GM12878 (cell line): ENCODE data around the gene C1QL1. TPM values are rescaled to one million over a fixed set of nuclear protein-coding genes. Genes with fewer than 3 reads are reported as not detected.

Experiments used
- ATAC-seq: fragments of 200-7000 bp; cut with Tn5 transposase; 3 replicates; pipeline ENCODE4 v1.9.1; 2020; ENCODE audit warnings: mild to moderate bottlenecking, moderate library complexity
- BruUV-seq: library from RNA; stranded (reverse); fragments of 400-500 nt; replicated peaks from 2 replicates; lab custom pipeline; 2021; lab: Mats Ljungman, UMichigan
- CTCF ChIA-PET: fragments of 300-600 bp; sonication (Branson Sonifier 250); formaldehyde crosslinking; extraction: SDS; loops from one replicate; lab custom pipeline; 2021; ENCODE audit warnings: inconsistent platforms; lab: Yijun Ruan, JAX
- POLR2A ChIA-PET: fragments of 350-600 bp; formaldehyde crosslinking; extraction: SDS; loops from one replicate; lab custom pipeline; 2021; ENCODE audit warnings: inconsistent platforms; lab: Charles Lee
- RAD21 ChIA-PET: fragments of 300-600 bp; sonication (Branson Sonifier 250); formaldehyde crosslinking; loops from one replicate; lab custom pipeline; 2023; ENCODE audit warnings: antibody characterized with exemption; ENCODE audit not compliant: unreplicated experiment; lab: Charles Lee
- SMC1A ChIA-PET: fragments of 300-600 bp; sonication (Branson Sonifier 250); formaldehyde crosslinking; loops from one replicate; lab custom pipeline; 2023; ENCODE audit not compliant: unreplicated experiment, uncharacterized antibody; lab: Charles Lee
- DNase-seq: peaks from one replicate; pipeline ENCODE4 v3.0.0-alpha.2; 2011; ENCODE audit warnings: low read depth, low spot score
- FAIRE-seq: peaks from 3 replicates; lab custom pipeline; 2011; peaks lifted over from hg19 to GRCh38; lab: Jason Lieb, UNC
- H2AFZ ChIP-seq: 2 replicates; pipeline ENCODE4 v1.6.0; 2011; ENCODE audit warnings: low read depth, low read length, control low read depth; ENCODE audit not compliant: control insufficient read depth
- H3K27ac ChIP-seq: 2 replicates; pipeline ENCODE4 v1.5.1; 2011; ENCODE audit warnings: control low read depth; ENCODE audit not compliant: control insufficient read depth, insufficient read depth
- H3K27me3 ChIP-seq, 2 experiments: replicated peaks in 1 of 2; 2 replicates each; pipeline versions ENCODE4 v1.6.0 to v1.6.1; 2011; ENCODE audit warnings: low read length in 1 of 2; ENCODE audit not compliant: control insufficient read depth in 2 of 2, insufficient read depth in 2 of 2
- H3K36me3 ChIP-seq, 2 experiments: 2 replicates each; pipeline ENCODE4 v1.5.1; 2011; ENCODE audit warnings: low read length in 1 of 2; ENCODE audit not compliant: control insufficient read depth in 2 of 2, insufficient read depth in 2 of 2
- H3K4me1 ChIP-seq: 2 replicates; pipeline ENCODE4 v1.6.1; 2011; ENCODE audit warnings: mild to moderate bottlenecking, low read length, moderate library complexity, mixed read lengths; ENCODE audit not compliant: control insufficient read depth, insufficient read depth
- H3K4me2 ChIP-seq: 2 replicates; pipeline ENCODE4 v1.6.0; 2011; ENCODE audit warnings: control low read depth; ENCODE audit not compliant: control insufficient read depth, insufficient read depth
- H3K4me3 ChIP-seq: fragments of 200-600 bp; sonication (generic); 2 replicates; pipeline ENCODE4 v1.5.1; 2016
- H3K79me2 ChIP-seq: 2 replicates; pipeline ENCODE4 v1.6.0; 2011; ENCODE audit warnings: low read length; ENCODE audit not compliant: control insufficient read depth, insufficient read depth
- H3K9ac ChIP-seq: 2 replicates; pipeline ENCODE4 v1.8.0; 2011; ENCODE audit warnings: low read length, control low read depth, mixed read lengths; ENCODE audit not compliant: control insufficient read depth, insufficient read depth
- H3K9me3 ChIP-seq: replicated peaks from 3 replicates; pipeline ENCODE4 v1.5.1; 2011; ENCODE audit warnings: mild to moderate bottlenecking, low read length; ENCODE audit not compliant: control insufficient read depth, insufficient read depth
- H4K20me1 ChIP-seq: 2 replicates; pipeline ENCODE4 v1.6.0; 2011; ENCODE audit not compliant: control insufficient read depth, insufficient read depth
- ASH2L ChIP-seq: fragments of 300-600, 200-600 bp; sonication (generic); IDR thresholded peaks from 2 replicates; pipeline ENCODE4 v1.6.1; 2017; ENCODE audit warnings: low read depth, mild to moderate bottlenecking, borderline replicate concordance
- BRCA1 ChIP-seq: IDR thresholded peaks from 2 replicates; pipeline ENCODE4 v1.6.1; 2011; ENCODE audit warnings: low read depth, low read length, improper control_type of control experiment
- CBX5 ChIP-seq: sonication (generic); IDR thresholded peaks from 2 replicates; pipeline ENCODE4 v1.6.1; 2016; ENCODE audit warnings: low read depth, moderate library complexity, mild to moderate bottlenecking, inconsistent platforms
- CHD2 ChIP-seq: IDR thresholded peaks from 2 replicates; pipeline ENCODE4 v1.6.1; 2011; ENCODE audit warnings: low read depth, low read length, improper control_type of control experiment, borderline replicate concordance
- RBBP5 ChIP-seq: fragments of 200-600 bp; sonication (generic); conservative IDR thresholded peaks from 2 replicates; pipeline ENCODE4 v1.6.1; 2016
- SUPT20H ChIP-seq: IDR thresholded peaks from 2 replicates; pipeline ENCODE4 v1.6.1; 2011; ENCODE audit warnings: low read depth, mild to moderate bottlenecking, low read length, moderate library complexity, borderline replicate concordance; ENCODE audit not compliant: control insufficient read depth
- TCF3 ChIP-seq: IDR thresholded peaks from 2 replicates; pipeline ENCODE4 v1.6.1; 2012; ENCODE audit warnings: low read depth, mild to moderate bottlenecking, low read length, borderline replicate concordance; ENCODE audit not compliant: insufficient read depth
- TCF7 ChIP-seq: IDR thresholded peaks from 2 replicates; pipeline ENCODE4 v1.6.1; 2014; ENCODE audit warnings: antibody characterized with exemption, borderline replicate concordance
- WRNIP1 ChIP-seq: IDR thresholded peaks from 2 replicates; pipeline ENCODE4 v1.6.1; 2011; ENCODE audit warnings: low read depth, low read length, improper control_type of control experiment, borderline replicate concordance
- WGBS: methylation state at CpG from one replicate; pipeline ENCODE4 v1.1.6; 2016; ENCODE audit warnings: low lambda C conversion rate; ENCODE audit not compliant: insufficient replicate concordance, insufficient coverage; ENCODE audit errors: missing lambda C conversion rate; 5-methylcytosine and 5-hydroxymethylcytosine counted together
- in situ Hi-C: fragments of 300-500 bp; cut with MboI; formaldehyde crosslinking; loops from 9 replicates; pipeline ENCODE4 v1.14.3; 2018; ENCODE audit warnings: mixed read lengths
- intact Hi-C: fragments of 100-400 bp; cut with micrococcal nuclease; formaldehyde crosslinking; loops from one replicate; pipeline ENCODE4 v1.14.2; 2022; ENCODE audit not compliant: unreplicated experiment
- polyA plus RNA-seq, 11 experiments: library from polyadenylated mRNA; depleted of rRNA in 4 of 11; unstranded in 6 of 11; stranded (reverse) in 5 of 11; fragments of >200 nt; fragmentation: Nextera tagmentation in 4 of 11; fragmentation: Illumina TruSeq in 1 of 11; extraction: Ambion mirVana in 4 of 11; extraction: Trizol in 1 of 11; gene quantifications; 1 replicate in 1 of 11; 2 replicates in 10 of 11; pipeline versions ENCODE4 v1.2.1 to v1.2.3, GENCODE V29; 2011 to 2016; ENCODE audit warnings: inconsistent platforms in 2 of 11, missing spikeins in 2 of 11, low read depth in 1 of 11
- total RNA-seq, 4 experiments: library from RNA; depleted of rRNA in 3 of 4; stranded (reverse); fragments of >200 nt in 3 of 4; fragmentation: Illumina TruSeq in 1 of 4; extraction: Trizol in 1 of 4; gene quantifications; 2 replicates each; pipeline versions ENCODE4 v1.2.1 to v1.2.3, GENCODE V29; 2013 to 2021
- TF ChIP-seq, protein P1 (sequence below): fragments of 450-650 bp; IDR thresholded peaks from 2 replicates; pipeline ENCODE4 v1.6.1; 2014; ENCODE audit warnings: mild to moderate bottlenecking
- TF ChIP-seq, protein P2 (sequence below): IDR thresholded peaks from 2 replicates; pipeline ENCODE4 v1.6.1; 2012; ENCODE audit warnings: low read depth, low read length, improper control_type of control experiment

C1QL1 gene
- total and polyA plus RNA-seq, 10 of the 15 experiments (the other 5 are each of a cell fraction or from before 2014, with no cell fraction given) = not detected

DNA sequence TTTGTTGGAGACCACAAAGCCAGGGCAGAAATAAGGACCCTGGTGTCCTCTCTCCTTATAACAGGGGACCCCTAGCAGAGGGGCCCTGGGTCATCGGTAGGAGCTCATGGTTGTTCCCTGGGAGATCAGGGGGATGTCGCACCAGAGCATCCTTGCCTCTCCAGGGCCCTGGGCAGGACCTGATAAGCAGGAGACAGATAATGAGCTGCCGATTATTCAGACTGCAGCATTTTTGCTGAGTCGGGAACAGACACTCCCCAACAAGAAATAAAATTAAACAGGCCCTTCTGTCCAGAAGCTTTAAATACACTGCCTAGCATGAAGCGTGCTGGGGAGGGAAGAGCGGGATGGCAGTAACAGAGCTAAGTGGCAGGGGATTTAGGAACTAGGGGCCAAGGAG, 37.4 kb downstream of the C1QL1 start:
- Histone ChIP-seq H3K79me2 (no peaks in the 10 kb centered on the region), H2AFZ (no peak overlapping the region), H3K4me1 (no peaks in the 10 kb centered on the region), H4K20me1 (no peaks in the 10 kb centered on the region), H3K27ac (no peak overlapping the region), H3K4me2 (no peak overlapping the region), H3K9me3 (no peaks in the 10 kb centered on the region), H3K4me3 (no peak overlapping the region), H3K9ac (no peak overlapping the region), H3K36me3 (peaks cover 47 to 71% of the 10 kb centered on the region in 2 experiments), H3K27me3 (no peaks in the 10 kb centered on the region)
- no TSS peak for BruUV-seq
- CTCF ChIA-PET = interaction anchor here (0.5 to 3.3 kb wide), 3 partner anchors 10 to 146 kb away, joined by 3 to 14 read pairs (median 3); no protein-coding TSS in a partner anchor
- no peak for ATAC-seq
- RAD21 ChIA-PET = no interaction called here
- SMC1A ChIA-PET = interaction anchor here (1.0 to 2.5 kb wide), 2 partner anchors 9 to 10 kb away, joined by 4 to 7 read pairs; no protein-coding TSS in a partner anchor
- 82% methylated on average over 6 of the region's 6 CpGs for WGBS
- DNase-seq = no peak
- intact Hi-C loops = no loop called here
- in situ Hi-C loops = no loop called here
- POLR2A ChIA-PET = interaction anchor here (0.5 kb wide), 1 partner anchor 93 kb away, joined by 3 read pairs; no protein-coding TSS in a partner anchor
- TF ChIP-seq, protein P1, sequence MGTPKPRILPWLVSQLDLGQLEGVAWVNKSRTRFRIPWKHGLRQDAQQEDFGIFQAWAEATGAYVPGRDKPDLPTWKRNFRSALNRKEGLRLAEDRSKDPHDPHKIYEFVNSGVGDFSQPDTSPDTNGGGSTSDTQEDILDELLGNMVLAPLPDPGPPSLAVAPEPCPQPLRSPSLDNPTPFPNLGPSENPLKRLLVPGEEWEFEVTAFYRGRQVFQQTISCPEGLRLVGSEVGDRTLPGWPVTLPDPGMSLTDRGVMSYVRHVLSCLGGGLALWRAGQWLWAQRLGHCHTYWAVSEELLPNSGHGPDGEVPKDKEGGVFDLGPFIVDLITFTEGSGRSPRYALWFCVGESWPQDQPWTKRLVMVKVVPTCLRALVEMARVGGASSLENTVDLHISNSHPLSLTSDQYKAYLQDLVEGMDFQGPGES = no peak
- TF ChIP-seq, all 136 proteins: peak for 0
- no peak for FAIRE-seq

DNA sequence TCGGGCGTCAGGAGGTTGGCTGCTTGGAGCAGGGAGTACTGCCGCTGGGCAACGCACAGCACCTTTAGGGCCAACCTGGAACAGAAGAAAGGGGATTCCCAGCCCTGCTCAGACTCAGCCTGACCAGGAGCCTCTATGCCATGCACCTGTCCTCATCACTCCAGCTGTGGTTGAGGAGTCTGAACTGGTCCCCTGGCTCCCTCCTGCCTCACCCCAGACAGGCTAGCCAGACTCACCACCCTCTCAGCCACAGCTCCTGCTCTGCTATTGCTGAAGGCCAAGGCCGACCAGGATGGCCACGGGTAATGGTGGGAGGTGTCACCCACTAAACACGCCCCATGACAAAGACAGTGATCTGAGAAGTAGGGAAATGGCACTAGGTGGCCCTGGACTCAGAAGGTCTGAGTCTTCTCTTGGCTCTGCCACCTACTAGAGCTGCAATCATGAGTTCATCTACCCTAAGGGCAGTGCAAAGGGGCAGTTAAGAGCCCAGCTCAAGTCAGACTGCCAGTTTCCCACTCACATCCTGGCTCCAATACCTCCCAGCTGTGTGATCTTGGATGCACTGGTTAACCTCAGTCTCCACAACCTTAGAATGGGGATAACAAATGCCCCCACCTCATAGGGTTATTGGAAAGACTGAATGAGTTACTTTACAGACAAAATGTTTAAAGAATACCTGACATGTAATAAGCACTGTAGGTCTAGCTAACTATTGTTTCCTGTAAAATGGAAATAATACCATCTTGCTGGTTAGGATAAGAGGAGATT, 39.0 kb downstream of the C1QL1 start:
- no peak for DNase-seq
- H3K27me3 ChIP-seq = no peaks in the 10 kb centered on the region
- FAIRE-seq = no peak
- SMC1A ChIA-PET = interaction anchor here (1.6 kb wide), 1 partner anchor 10 kb away, joined by 3 read pairs; no protein-coding TSS in a partner anchor
- RAD21 ChIA-PET = no interaction called here
- no peak overlapping the region for H3K4me3 ChIP-seq
- H3K9me3 ChIP-seq = no peaks in the 10 kb centered on the region
- no peak for TF ChIP-seq SUPT20H
- TF ChIP-seq ASH2L = no peak
- TF ChIP-seq, protein P2, sequence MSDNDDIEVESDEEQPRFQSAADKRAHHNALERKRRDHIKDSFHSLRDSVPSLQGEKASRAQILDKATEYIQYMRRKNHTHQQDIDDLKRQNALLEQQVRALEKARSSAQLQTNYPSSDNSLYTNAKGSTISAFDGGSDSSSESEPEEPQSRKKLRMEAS = no peak
- TF ChIP-seq RBBP5 = no peak
- TF ChIP-seq WRNIP1 = no peak
- TF ChIP-seq BRCA1 = no peak
- TF ChIP-seq TCF3 = no peak
- no peak for TF ChIP-seq TCF7
- no peak for TF ChIP-seq CBX5
- TF ChIP-seq CHD2 = no peak
- TF ChIP-seq, all 136 proteins: peak for 0
- Histone ChIP-seq H3K4me1 (no peaks in the 10 kb centered on the region), H4K20me1 (no peaks in the 10 kb centered on the region), H3K79me2 (no peaks in the 10 kb centered on the region), H3K4me2 (no peak overlapping the region), H3K9ac (no peak overlapping the region), H3K27ac (no peak overlapping the region), H2AFZ (no peak overlapping the region), H3K36me3 (peaks cover 42 to 55% of the 10 kb centered on the region in 2 experiments)
- intact Hi-C loops (no loop called here), in situ Hi-C loops (loop anchor here (10.0 kb wide), 2 partner anchors 96 to 176 kb away; no protein-coding TSS in a partner anchor)
- POLR2A ChIA-PET = interaction anchor here (0.5 kb wide), 1 partner anchor 17 kb away, joined by 5 read pairs; no protein-coding TSS in a partner anchor
- no peak for ATAC-seq
- WGBS = 96% methylated on average over 7 of the region's 7 CpGs
- CTCF ChIA-PET = interaction anchor here (0.6 to 3.3 kb wide), 2 partner anchors 9 to 151 kb away, joined by 3 to 14 read pairs; no protein-coding TSS in a partner anchor
- BruUV-seq = no TSS peak
